Esophagus squamous epithelium (tissue), 5 donors: ENCODE data around the gene TRAPPC1. TPM values are rescaled to one million over a fixed set of nuclear protein-coding genes. Genes with fewer than 3 reads are reported as not detected.
"Not testable (repeated sequence)": the region's sequence is repeated elsewhere in the genome, so short reads cannot be mapped to it uniquely, and the experiment has no call there.

Source experiments
- DNase-seq: peaks from one replicate; lab custom pipeline; 2025; lab: John Stamatoyannopoulos, UW
- H3K27ac ChIP-seq, 4 donors: fragments of 200-600 bp; sonication (generic); one replicate each; pipeline ENCODE4 v1.5.1; 2016 to 2019; ENCODE audit warnings: mild to moderate bottlenecking in 1 of 4
- H3K27me3 ChIP-seq, 4 donors: fragments of 200-600 bp; sonication (generic); 1 replicate in 3 of 4; 2 replicates in 1 of 4; pipeline versions ENCODE4 v1.5.1 to v1.6.0; 2017 to 2021; ENCODE audit warnings: antibody characterized with exemption in 1 of 4
- H3K36me3 ChIP-seq, 3 donors: fragments of 200-600 bp; sonication (generic); one replicate each; pipeline ENCODE4 v1.5.1; 2016 to 2019
- H3K4me1 ChIP-seq, 3 donors: fragments of 200-600 bp; sonication (generic); one replicate each; pipeline ENCODE4 v1.5.1; 2017 to 2019
- H3K4me3 ChIP-seq, 4 donors: fragments of 200-600 bp; sonication (generic); 1 replicate in 3 of 4; 2 replicates in 1 of 4; pipeline ENCODE4 v1.5.1; 2016 to 2019; ENCODE audit warnings: mild to moderate bottlenecking in 2 of 4, moderate library complexity in 1 of 4
- H3K9me3 ChIP-seq, 3 donors: fragments of 200-600 bp; sonication (generic); one replicate each; pipeline ENCODE4 v1.5.1; 2016 to 2019
- POLR2A ChIP-seq, 4 donors: fragments of 450-650 bp; IDR thresholded peaks; one replicate each; pipeline ENCODE4 v1.6.1; 2017; ENCODE audit warnings: antibody characterized with exemption in 4 of 4, mild to moderate bottlenecking in 4 of 4, moderate library complexity in 3 of 4
- WGBS, 2 donors: methylation state at CpG; one replicate each; pipeline ENCODE4 v1.1.5; 2018; 5-methylcytosine and 5-hydroxymethylcytosine counted together
- intact Hi-C: fragments of 100-400 bp; cut with DNase I; formaldehyde crosslinking; loops from one replicate; pipeline ENCODE4 v1.15.0; 2022
- total RNA-seq, 4 donors: library from RNA; depleted of rRNA; stranded (reverse); fragments of >200 nt; gene quantifications; one replicate each; pipeline ENCODE4 v1.1.0, GENCODE V29; 2016
- TF ChIP-seq, protein P1 (sequence below), 6 experiments: fragments of 450-650 bp in 4 of 6; fragments of 200-600 bp in 2 of 6; sonication (generic) in 2 of 6; IDR thresholded peaks; one replicate each; pipeline ENCODE4 v1.5.1; 2016 to 2019; ENCODE audit warnings: antibody characterized with exemption in 6 of 6, mild to moderate bottlenecking in 4 of 6, moderate library complexity in 4 of 6
- donor health status: DM: yes; HTN: yes; CAD: no.

Gene TRAPPC1
- total RNA-seq, 4 donors from 2014 or later, result 31.3 to 71.1 (median 40.3) TPM

DNA sequence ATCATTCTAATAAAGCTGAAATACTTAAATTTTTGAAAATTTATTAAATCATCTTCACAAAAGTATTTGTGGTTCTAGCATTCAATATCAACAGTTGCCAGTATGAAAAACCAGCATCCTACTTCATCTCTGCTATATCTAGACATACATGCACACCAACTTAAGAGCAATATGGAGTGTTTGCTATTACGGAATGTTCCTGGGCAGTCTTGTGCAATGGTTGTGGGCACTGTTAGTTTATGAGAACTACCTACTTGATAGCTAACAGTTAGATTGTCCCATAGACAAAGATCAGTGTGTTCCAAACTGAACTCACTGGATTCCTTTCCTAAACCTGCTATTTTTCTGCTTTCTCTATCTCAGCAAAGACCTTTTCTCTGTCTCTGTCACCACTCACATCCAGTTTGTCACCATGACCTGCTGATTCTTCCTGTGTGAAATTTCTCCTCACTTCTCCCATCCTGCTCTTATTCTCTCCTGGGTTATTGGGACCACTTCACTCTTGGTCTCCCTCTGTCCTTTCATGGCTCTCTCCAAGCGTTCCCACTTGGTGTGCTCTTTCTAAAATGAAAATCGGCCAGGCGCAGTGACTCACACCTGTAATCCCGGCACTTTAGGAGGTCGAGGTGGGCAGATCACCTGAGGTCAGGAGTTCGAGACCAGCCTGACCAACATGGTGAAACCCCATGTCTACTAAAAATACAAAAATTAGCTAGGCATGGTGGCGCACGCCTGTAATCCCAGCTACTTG lies 27.9 kb upstream of the TRAPPC1 start:
- TF ChIP-seq, protein P1, sequence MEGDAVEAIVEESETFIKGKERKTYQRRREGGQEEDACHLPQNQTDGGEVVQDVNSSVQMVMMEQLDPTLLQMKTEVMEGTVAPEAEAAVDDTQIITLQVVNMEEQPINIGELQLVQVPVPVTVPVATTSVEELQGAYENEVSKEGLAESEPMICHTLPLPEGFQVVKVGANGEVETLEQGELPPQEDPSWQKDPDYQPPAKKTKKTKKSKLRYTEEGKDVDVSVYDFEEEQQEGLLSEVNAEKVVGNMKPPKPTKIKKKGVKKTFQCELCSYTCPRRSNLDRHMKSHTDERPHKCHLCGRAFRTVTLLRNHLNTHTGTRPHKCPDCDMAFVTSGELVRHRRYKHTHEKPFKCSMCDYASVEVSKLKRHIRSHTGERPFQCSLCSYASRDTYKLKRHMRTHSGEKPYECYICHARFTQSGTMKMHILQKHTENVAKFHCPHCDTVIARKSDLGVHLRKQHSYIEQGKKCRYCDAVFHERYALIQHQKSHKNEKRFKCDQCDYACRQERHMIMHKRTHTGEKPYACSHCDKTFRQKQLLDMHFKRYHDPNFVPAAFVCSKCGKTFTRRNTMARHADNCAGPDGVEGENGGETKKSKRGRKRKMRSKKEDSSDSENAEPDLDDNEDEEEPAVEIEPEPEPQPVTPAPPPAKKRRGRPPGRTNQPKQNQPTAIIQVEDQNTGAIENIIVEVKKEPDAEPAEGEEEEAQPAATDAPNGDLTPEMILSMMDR (IDR thresholded peaks at IDR 0.05), result no peak
- no peak for TF ChIP-seq POLR2A (IDR thresholded peaks at IDR 0.05)
- no peak overlapping the region for H3K4me3 ChIP-seq
- no peak overlapping the region for H3K27ac ChIP-seq
- 70 to 89% methylated on average over 5 to 9 of the region's 9 CpGs for WGBS, 2 donors
- no peaks in the 10 kb centered on the region for H3K9me3 ChIP-seq
- no peaks in the 10 kb centered on the region for H3K36me3 ChIP-seq
- DNase-seq, result no peak
- intact Hi-C loops, result no loop called here
- H3K4me1 ChIP-seq, result no peaks in the 10 kb centered on the region
- peaks cover 0 to 32% (median 0%) of the 10 kb centered on the region in 4 donors for H3K27me3 ChIP-seq

DNA sequence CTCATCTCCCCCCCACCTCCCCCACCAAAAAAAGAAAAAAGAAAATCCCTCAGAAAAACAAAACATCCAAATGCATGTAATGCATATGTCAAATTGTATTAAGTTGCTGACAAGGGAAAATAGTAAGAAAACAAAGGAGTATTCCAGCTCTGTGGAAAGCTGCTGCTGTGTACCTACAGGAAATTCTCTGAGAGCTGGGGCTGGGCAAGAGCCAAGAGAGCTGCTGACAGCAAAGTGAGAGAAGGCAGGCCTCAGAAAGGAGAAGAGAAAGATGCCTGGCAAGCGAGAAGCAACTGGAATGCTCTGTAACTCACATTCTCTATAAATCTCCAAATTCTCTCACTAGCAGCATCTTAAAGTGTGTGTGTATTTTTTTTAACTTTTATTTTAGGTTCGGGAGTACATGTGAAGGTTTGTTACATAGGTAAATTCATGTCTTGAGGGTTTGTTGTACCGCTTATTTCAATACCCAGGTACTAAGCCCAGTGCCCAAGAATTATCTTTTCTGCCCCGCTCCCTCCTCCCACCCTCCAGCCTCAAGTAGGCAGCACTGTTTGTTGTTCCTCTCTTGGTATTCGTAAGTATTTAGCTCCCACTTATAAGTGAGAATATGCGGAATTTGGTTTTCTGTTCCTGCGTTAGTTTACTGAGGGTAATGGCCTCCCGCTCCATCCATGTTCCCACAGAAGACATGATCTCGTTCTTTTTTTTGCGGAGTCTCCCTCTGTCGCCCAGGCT lies 24.7 kb upstream of the TRAPPC1 start:
- intact Hi-C loops, result no loop called here
- 78 to 83% methylated on average over 11 of the region's 11 CpGs for WGBS, 2 donors
- TF ChIP-seq POLR2A (IDR thresholded peaks at IDR 0.05), result no peak
- TF ChIP-seq, protein P1 (IDR thresholded peaks at IDR 0.05), result no peak
- Histone ChIP-seq H3K27me3 (peaks cover 0 to 26% (median 0%) of the 10 kb centered on the region in 4 donors), H3K4me1 (no peaks in the 10 kb centered on the region), H3K9me3 (no peaks in the 10 kb centered on the region), H3K27ac (no peak overlapping the region), H3K4me3 (no peak overlapping the region), H3K36me3 (no peaks in the 10 kb centered on the region)
- no peak for DNase-seq

DNA sequence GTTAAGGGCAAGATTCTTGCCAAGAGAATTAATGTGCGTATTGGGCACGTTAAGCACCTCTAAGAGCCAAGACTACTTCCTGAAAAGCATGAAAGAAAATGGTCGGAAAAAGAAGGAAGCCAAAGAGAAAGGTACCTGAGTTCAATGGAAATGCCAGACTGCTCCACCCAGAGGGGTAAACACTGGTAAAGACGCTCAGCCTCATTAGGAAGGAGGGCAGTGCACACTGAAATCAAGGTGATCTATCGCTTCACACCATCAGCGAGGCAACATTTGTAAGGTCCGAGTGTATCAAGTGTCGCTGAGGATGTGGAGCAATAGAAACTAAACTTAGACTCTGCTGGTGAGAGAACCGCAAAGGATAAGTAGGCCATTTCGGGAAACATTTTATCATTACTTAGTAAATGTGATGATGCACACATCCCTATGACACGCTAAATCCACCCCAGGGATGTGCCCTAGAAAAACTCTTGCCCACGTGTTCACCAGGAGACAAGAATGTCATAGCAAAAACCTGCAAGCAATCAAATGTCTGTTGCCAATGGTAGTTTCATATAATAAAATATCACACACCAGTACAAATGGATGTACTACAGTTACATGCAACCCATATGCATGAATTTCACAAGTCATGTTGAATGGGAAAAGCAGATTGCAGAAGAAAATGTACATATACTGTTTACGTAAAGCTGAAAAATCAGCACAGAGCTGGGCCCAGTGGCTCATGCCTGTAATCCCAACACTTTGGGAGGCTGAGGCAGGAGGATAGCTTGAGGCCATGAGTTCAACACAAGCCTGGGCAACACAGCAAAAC lies 23.9 kb upstream of the TRAPPC1 start:
- Histone ChIP-seq H3K4me1 (no peaks in the 10 kb centered on the region), H3K27ac (no peak overlapping the region), H3K4me3 (no peak overlapping the region), H3K9me3 (no peaks in the 10 kb centered on the region), H3K36me3 (no peaks in the 10 kb centered on the region), H3K27me3 (peaks cover 0 to 18% (median 0%) of the 10 kb centered on the region in 4 donors)
- TF ChIP-seq POLR2A (IDR thresholded peaks at IDR 0.05), result no peak
- TF ChIP-seq, protein P1 (IDR thresholded peaks at IDR 0.05), result no peak
- no peak for DNase-seq
- intact Hi-C loops, result no loop called here
- WGBS, 2 donors, result 66 to 69% methylated on average over 13 of the region's 13 CpGs

DNA sequence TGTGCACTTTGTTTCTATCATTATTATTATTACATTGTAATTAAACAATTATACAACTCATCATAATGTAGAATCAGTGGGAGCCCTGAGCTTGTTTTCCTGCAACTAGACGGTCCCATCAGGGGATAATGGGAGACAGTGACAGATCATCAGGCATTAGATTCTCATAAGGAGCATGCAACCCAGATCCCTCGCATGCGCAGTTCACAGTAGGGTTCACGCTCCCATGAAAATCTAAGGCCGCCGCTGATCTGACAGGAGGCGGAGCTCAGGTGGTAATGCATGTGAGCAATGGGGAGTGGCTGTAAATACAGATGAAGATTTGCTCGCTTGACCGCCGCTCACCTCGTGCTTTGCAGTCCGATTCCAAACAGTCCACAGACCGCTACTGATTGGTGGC lies 21.5 kb upstream of the TRAPPC1 start:
- H3K4me1 ChIP-seq, H3K27ac ChIP-seq, H3K27me3 ChIP-seq, H3K4me3 ChIP-seq, DNase-seq, H3K9me3 ChIP-seq, intact Hi-C loops: not testable (repeated sequence)
- H3K36me3 ChIP-seq, result peaks cover 0 to 17% (median 0%) of the 10 kb centered on the region in 3 donors
- WGBS, 2 donors, result 88 to 93% methylated on average over 2 to 11 of the region's 13 CpGs

DNA sequence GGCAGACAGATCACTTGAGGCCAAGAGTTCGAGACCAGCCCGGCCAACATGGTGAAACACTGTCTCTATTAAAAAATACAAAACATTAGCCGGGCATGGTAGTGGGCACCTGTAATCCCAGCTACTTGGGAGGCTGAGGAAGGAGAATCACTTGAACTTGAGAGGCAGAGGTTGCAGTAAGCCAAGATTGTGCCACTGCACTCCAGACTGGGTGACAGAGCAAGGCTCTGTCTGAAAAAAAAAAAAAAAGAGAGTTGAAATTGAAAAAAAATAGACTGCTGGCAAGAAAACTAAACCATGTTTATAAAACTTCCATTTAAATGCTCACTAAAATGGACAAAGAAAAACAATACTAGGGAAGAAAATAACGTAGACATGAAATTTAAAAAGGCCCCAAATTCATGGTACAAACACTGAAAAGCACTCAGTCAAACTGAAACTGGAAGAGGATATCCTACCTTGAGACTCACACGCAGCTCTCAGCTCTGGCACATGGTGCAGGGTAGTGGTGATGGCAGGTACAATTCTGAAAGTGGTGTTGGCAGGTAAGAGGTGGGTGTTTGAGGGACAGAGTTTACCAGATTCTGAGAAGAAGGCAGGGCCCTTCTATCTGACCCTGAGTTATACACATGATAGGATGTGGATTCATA lies 19.5 kb upstream of the TRAPPC1 start:
- TF ChIP-seq, protein P1 (IDR thresholded peaks at IDR 0.05), result no peak
- no peak for TF ChIP-seq POLR2A (IDR thresholded peaks at IDR 0.05)
- no peak for DNase-seq
- peaks cover 0 to 36% (median 3%) of the 10 kb centered on the region in 3 donors for H3K36me3 ChIP-seq
- H3K4me1 ChIP-seq, result no peaks in the 10 kb centered on the region
- no peaks in the 10 kb centered on the region for H3K27me3 ChIP-seq
- no peak overlapping the region for H3K27ac ChIP-seq
- intact Hi-C loops, result no loop called here
- WGBS, 2 donors, result 71 to 73% methylated on average over 5 of the region's 5 CpGs
- no peak overlapping the region for H3K4me3 ChIP-seq
- no peaks in the 10 kb centered on the region for H3K9me3 ChIP-seq
